ENCODE results near the gene PAPOLG.
A peak's percentile ranks its signal among the peaks of the same experiment; 100 is the strongest.

Gene PAPOLG

GRCh38 chr2:60756097-60757087 is at the start of gene PAPOLG:
TSS of gene PAPOLG (plus strand) at chr2:60756268. CDS start at chr2:60756479, 211 bp downstream.
- peak; percentile 97 for ATAC-seq
- Mint-ChIP-seq H3K9me3 (no peaks in the 10 kb centered on the region), H3K4me1 (peaks cover 28% of the 10 kb centered on the region), H3K36me3 (peaks cover 33% of the 10 kb centered on the region), H3K27ac (peak within 1 kb of the TSS; percentile 99), H3K4me3 (peak within 1 kb of the TSS; percentile 100)
- DNase-seq (ENCODE audit: low spot score in 2 of 2): peak; percentile 88 to 98

GRCh38 chr2:60707750-60708371 is 48.2 kb upstream of the PAPOLG start:
- no peaks in the 10 kb centered on the region for H3K36me3 Mint-ChIP-seq
- no peaks in the 10 kb centered on the region for H3K9me3 Mint-ChIP-seq
- ATAC-seq (no peak), DNase-seq (ENCODE audit: low spot score in 2 of 2) (no peak)
- no peak overlapping the region for H3K4me3 Mint-ChIP-seq
- H3K4me1 Mint-ChIP-seq: no peaks in the 10 kb centered on the region
- no peak overlapping the region for H3K27ac Mint-ChIP-seq

GRCh38 chr2:60708630-60709320 is 47.3 kb upstream of the PAPOLG start:
- H3K4me3 Mint-ChIP-seq: no peak overlapping the region
- H3K27ac Mint-ChIP-seq: no peak overlapping the region
- H3K36me3 Mint-ChIP-seq: no peaks in the 10 kb centered on the region
- no peaks in the 10 kb centered on the region for H3K9me3 Mint-ChIP-seq
- DNase-seq (ENCODE audit: low spot score in 2 of 2) (no peak), ATAC-seq (no peak)
- H3K4me1 Mint-ChIP-seq: no peaks in the 10 kb centered on the region

DNA sequence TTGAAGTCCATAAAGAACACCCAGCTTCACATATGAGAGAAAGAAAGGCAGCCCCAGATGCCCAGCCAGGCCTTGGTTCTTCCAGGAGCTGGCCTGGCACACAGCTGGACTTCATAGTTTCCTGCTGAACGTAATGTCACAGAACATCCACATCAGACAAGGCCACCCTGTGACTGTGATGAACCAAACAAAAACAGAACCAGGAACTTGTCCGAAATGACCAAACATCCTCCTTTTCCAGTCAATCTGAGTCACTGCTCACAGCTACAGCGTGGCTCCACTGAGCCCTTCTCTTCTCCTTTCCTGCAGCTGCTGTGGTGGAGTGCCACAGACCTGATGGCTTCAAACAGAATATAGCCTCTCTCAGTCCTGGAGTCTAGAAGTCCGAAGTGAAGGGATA is 45.4 kb upstream of the PAPOLG start:
- ATAC-seq: no peak
- DNase-seq (ENCODE audit: low spot score in 2 of 2): no peak
- H3K4me1 Mint-ChIP-seq: no peaks in the 10 kb centered on the region
- no peak overlapping the region for H3K27ac Mint-ChIP-seq
- no peak overlapping the region for H3K4me3 Mint-ChIP-seq
- no peaks in the 10 kb centered on the region for H3K36me3 Mint-ChIP-seq
- H3K9me3 Mint-ChIP-seq: no peaks in the 10 kb centered on the region

- H3K4me3 Mint-ChIP-seq: no peak overlapping the region
- no peaks in the 10 kb centered on the region for H3K9me3 Mint-ChIP-seq
- no peaks in the 10 kb centered on the region for H3K4me1 Mint-ChIP-seq
- no peaks in the 10 kb centered on the region for H3K36me3 Mint-ChIP-seq
- no peak overlapping the region for H3K27ac Mint-ChIP-seq
- no peak for ATAC-seq
- DNase-seq (ENCODE audit: low spot score in 2 of 2): no peak
Observed at GRCh38 chr2:60715561-60715960, 40.5 kb upstream of the PAPOLG start.

GRCh38 chr2:60717691-60718090 is 38.4 kb upstream of the PAPOLG start:
- Mint-ChIP-seq H3K27ac (no peak overlapping the region), H3K9me3 (no peaks in the 10 kb centered on the region), H3K4me3 (no peak overlapping the region), H3K4me1 (no peaks in the 10 kb centered on the region), H3K36me3 (no peaks in the 10 kb centered on the region)
- ATAC-seq: no peak
- no peak for DNase-seq (ENCODE audit: low spot score in 2 of 2)

GRCh38 chr2:60719331-60719730 is 36.7 kb upstream of the PAPOLG start:
- no peak overlapping the region for H3K27ac Mint-ChIP-seq
- H3K4me1 Mint-ChIP-seq: no peaks in the 10 kb centered on the region
- no peak for ATAC-seq
- DNase-seq (ENCODE audit: low spot score in 2 of 2): no peak
- no peaks in the 10 kb centered on the region for H3K9me3 Mint-ChIP-seq
- no peaks in the 10 kb centered on the region for H3K36me3 Mint-ChIP-seq
- H3K4me3 Mint-ChIP-seq: no peak overlapping the region

DNA sequence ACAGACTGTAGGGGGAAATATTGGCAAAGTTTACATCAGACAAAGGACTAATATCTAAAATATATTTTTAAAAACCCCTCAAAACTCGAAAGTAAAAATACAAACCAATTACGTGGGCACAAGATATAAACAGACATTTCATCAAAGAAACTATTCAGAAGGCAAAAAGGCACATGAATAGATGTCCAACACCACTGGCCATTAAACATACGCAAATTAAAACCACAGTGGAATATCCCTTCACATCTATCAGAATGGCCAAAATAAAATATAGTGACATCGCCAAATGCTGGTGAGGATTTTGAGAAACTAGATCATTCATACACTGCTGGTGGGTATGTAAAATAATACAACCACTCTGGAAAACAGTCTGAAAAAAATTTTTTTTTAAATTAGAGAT is 30.6 kb upstream of the PAPOLG start:
- H3K36me3 Mint-ChIP-seq: no peaks in the 10 kb centered on the region
- H3K27ac Mint-ChIP-seq: no peak overlapping the region
- H3K4me3 Mint-ChIP-seq: no peak overlapping the region
- no peak for ATAC-seq
- no peaks in the 10 kb centered on the region for H3K9me3 Mint-ChIP-seq
- no peak for DNase-seq (ENCODE audit: low spot score in 2 of 2)
- H3K4me1 Mint-ChIP-seq: no peaks in the 10 kb centered on the region

DNA sequence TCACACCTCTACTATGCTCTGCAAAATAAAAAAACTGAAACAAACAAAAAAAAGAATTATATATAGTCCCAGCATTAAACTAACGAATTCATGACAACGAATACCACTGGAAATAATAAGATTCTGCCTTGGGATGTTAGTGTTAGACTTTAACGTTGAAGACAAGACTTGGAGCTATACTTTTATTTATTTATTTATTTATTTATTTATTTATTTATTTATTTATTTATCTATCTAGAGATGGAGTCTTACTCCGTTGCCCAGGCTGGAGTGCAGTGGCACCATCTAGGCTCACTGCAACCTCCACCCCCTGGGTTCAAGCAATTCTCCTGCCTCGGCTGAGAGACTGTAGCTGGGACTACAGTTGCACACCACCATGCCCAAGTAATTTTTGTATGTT is 27.2 kb upstream of the PAPOLG start:
- no peak overlapping the region for H3K4me3 Mint-ChIP-seq
- DNase-seq (ENCODE audit: low spot score in 2 of 2) (no peak), ATAC-seq (no peak)
- no peaks in the 10 kb centered on the region for H3K4me1 Mint-ChIP-seq
- H3K36me3 Mint-ChIP-seq: no peaks in the 10 kb centered on the region
- no peak overlapping the region for H3K27ac Mint-ChIP-seq
- H3K9me3 Mint-ChIP-seq: no peaks in the 10 kb centered on the region

- no peaks in the 10 kb centered on the region for H3K9me3 Mint-ChIP-seq
- H3K4me3 Mint-ChIP-seq: peak overlapping the region; percentile 74
- ATAC-seq (peak; percentile 75), DNase-seq (ENCODE audit: low spot score in 2 of 2) (no peak)
- H3K36me3 Mint-ChIP-seq: no peaks in the 10 kb centered on the region
- peaks cover 6% of the 10 kb centered on the region for H3K4me1 Mint-ChIP-seq
- H3K27ac Mint-ChIP-seq: peak overlapping the region; percentile 33
Observed at GRCh38 chr2:60735496-60736250, 20.4 kb upstream of the PAPOLG start.

DNA sequence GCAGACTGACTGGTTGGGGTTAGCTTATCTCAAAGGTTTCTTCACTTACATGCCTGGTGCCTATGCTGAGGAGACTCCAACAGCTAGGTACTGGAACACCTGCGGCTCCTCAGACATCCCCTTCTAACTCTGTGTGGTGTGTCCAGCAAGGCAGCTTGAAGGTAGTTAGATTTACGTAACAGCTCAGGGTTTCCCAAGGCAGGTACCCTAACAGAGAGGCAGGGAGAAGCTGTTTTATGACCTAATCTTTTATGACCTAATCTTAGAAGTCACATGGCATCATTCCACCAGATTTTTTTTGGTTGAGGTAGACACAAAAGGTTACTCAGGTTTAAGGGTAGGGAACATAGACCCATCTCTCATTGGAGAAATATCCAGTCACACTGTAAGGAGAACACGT is 17.4 kb upstream of the PAPOLG start:
- peaks cover 6% of the 10 kb centered on the region for H3K4me1 Mint-ChIP-seq
- no peak for DNase-seq (ENCODE audit: low spot score in 2 of 2)
- no peak overlapping the region for H3K4me3 Mint-ChIP-seq
- no peak for ATAC-seq
- H3K36me3 Mint-ChIP-seq: no peaks in the 10 kb centered on the region
- H3K9me3 Mint-ChIP-seq: no peaks in the 10 kb centered on the region
- H3K27ac Mint-ChIP-seq: no peak overlapping the region

GRCh38 chr2:60739156-60739555 is 16.9 kb upstream of the PAPOLG start:
- no peaks in the 10 kb centered on the region for H3K9me3 Mint-ChIP-seq
- peaks cover 6% of the 10 kb centered on the region for H3K4me1 Mint-ChIP-seq
- H3K4me3 Mint-ChIP-seq: no peak overlapping the region
- ATAC-seq (no peak), DNase-seq (ENCODE audit: low spot score in 2 of 2) (no peak)
- H3K36me3 Mint-ChIP-seq: no peaks in the 10 kb centered on the region
- no peak overlapping the region for H3K27ac Mint-ChIP-seq

GRCh38 chr2:60741576-60741975 is 14.5 kb upstream of the PAPOLG start:
- H3K4me3 Mint-ChIP-seq: no peak overlapping the region
- no peaks in the 10 kb centered on the region for H3K9me3 Mint-ChIP-seq
- ATAC-seq (no peak), DNase-seq (ENCODE audit: low spot score in 2 of 2) (no peak)
- no peaks in the 10 kb centered on the region for H3K36me3 Mint-ChIP-seq
- H3K27ac Mint-ChIP-seq: no peak overlapping the region
- peaks cover 12% of the 10 kb centered on the region for H3K4me1 Mint-ChIP-seq

GRCh38 chr2:60742419-60742818 is 13.6 kb upstream of the PAPOLG start:
- peaks cover 14% of the 10 kb centered on the region for H3K4me1 Mint-ChIP-seq
- no peaks in the 10 kb centered on the region for H3K9me3 Mint-ChIP-seq
- no peaks in the 10 kb centered on the region for H3K36me3 Mint-ChIP-seq
- ATAC-seq: no peak
- H3K4me3 Mint-ChIP-seq: no peak overlapping the region
- H3K27ac Mint-ChIP-seq: no peak overlapping the region
- DNase-seq (ENCODE audit: low spot score in 2 of 2): no peak

- H3K36me3 Mint-ChIP-seq: no peaks in the 10 kb centered on the region
- no peak for DNase-seq (ENCODE audit: low spot score in 2 of 2)
- ATAC-seq: no peak
- H3K9me3 Mint-ChIP-seq: no peaks in the 10 kb centered on the region
- no peak overlapping the region for H3K27ac Mint-ChIP-seq
- peaks cover 14% of the 10 kb centered on the region for H3K4me1 Mint-ChIP-seq
- no peak overlapping the region for H3K4me3 Mint-ChIP-seq
Observed at GRCh38 chr2:60745330-60745729, 10.7 kb upstream of the PAPOLG start.
